ENCODE measurements around the gene AP1S3. TPM values are rescaled to one million over a fixed set of nuclear protein-coding genes. Genes with fewer than 3 reads are reported as not detected.

The AP1S3 gene
- total and polyA plus RNA-seq, 7 donors, result 0.05 to 0.69 (median 0.10) TPM; not detected in 2

- no peaks in the 10 kb centered on the region for H3K9me3 ChIP-seq
- H3K4me3 ChIP-seq, result no peak overlapping the region
- H3K4me1 ChIP-seq, result no peaks in the 10 kb centered on the region
- no peak for DNase-seq
- ATAC-seq, result no peak
- no peaks in the 10 kb centered on the region for H3K27me3 ChIP-seq (ENCODE audit: insufficient read depth in 3 of 3, low read length in 2 of 3)
- intact Hi-C loops (cut with DNase I), result no loop called here
- no peaks in the 10 kb centered on the region for H3K36me3 ChIP-seq (ENCODE audit: insufficient read depth in 1 of 2, low read depth in 1 of 2)
- H3K27ac ChIP-seq, result no peak overlapping the region
- WGBS, 3 donors, result 38 to 58% (median 48%) methylated on average over 2 of the region's 2 CpGs
- TF ChIP-seq CTCF (IDR thresholded peaks at IDR 0.05), result no peak
Measured at GRCh38 chr2:223747392-223748042, 89.9 kb downstream of the AP1S3 start.

- Histone ChIP-seq H3K4me1 (no peaks in the 10 kb centered on the region), H3K4me3 (no peak overlapping the region), H3K9me3 (no peaks in the 10 kb centered on the region), H3K27me3 (ENCODE audit: insufficient read depth in 3 of 3, low read length in 2 of 3) (no peaks in the 10 kb centered on the region), H3K27ac (no peak overlapping the region), H3K36me3 (ENCODE audit: insufficient read depth in 1 of 2, low read depth in 1 of 2) (no peaks in the 10 kb centered on the region)
- TF ChIP-seq CTCF (IDR thresholded peaks at IDR 0.05), result no peak
- WGBS, 3 donors, result 82 to 95% (median 86%) methylated on average over 2 of the region's 2 CpGs
- intact Hi-C loops (cut with DNase I), result no loop called here
- no peak for DNase-seq
- no peak for ATAC-seq
Measured at GRCh38 chr2:223746611-223747010, 90.8 kb downstream of the AP1S3 start.

GRCh38 chr2:223744580-223744979 is 92.8 kb downstream of the AP1S3 start:
- WGBS, 3 donors, result 68 to 75% (median 69%) methylated on average over 3 of the region's 3 CpGs
- ATAC-seq, result no peak
- no peak for TF ChIP-seq CTCF (IDR thresholded peaks at IDR 0.05)

GRCh38 chr2:223740679-223741078 is 96.7 kb downstream of the AP1S3 start:
- H3K27ac ChIP-seq, result no peak overlapping the region
- no peaks in the 10 kb centered on the region for H3K4me1 ChIP-seq
- H3K27me3 ChIP-seq (ENCODE audit: insufficient read depth in 3 of 3, low read length in 2 of 3), result no peaks in the 10 kb centered on the region
- no peak for TF ChIP-seq CTCF (IDR thresholded peaks at IDR 0.05)
- DNase-seq, result no peak
- no peaks in the 10 kb centered on the region for H3K9me3 ChIP-seq
- H3K4me3 ChIP-seq, result no peak overlapping the region
- no peaks in the 10 kb centered on the region for H3K36me3 ChIP-seq (ENCODE audit: insufficient read depth in 1 of 2, low read depth in 1 of 2)
- intact Hi-C loops (cut with DNase I), result no loop called here
- ATAC-seq, result no peak
- WGBS, 3 donors, result 74 to 77% (median 76%) methylated on average over 5 of the region's 5 CpGs

More at GRCh38 chr2:223744580-223744979, 92.8 kb downstream of the AP1S3 start:
- Histone ChIP-seq H3K27me3 (ENCODE audit: insufficient read depth in 3 of 3, low read length in 2 of 3) (no peaks in the 10 kb centered on the region), H3K4me3 (no peak overlapping the region), H3K4me1 (no peaks in the 10 kb centered on the region), H3K27ac (no peak overlapping the region), H3K9me3 (no peaks in the 10 kb centered on the region), H3K36me3 (ENCODE audit: insufficient read depth in 1 of 2, low read depth in 1 of 2) (no peaks in the 10 kb centered on the region)
- DNase-seq, result no peak
- intact Hi-C loops (cut with DNase I), result no loop called here

GRCh38 chr2:223737207-223737606 is 100.2 kb downstream of the AP1S3 start:
- H3K27ac ChIP-seq, result no peak overlapping the region
- 79 to 87% (median 84%) methylated on average over 6 of the region's 6 CpGs for WGBS, 3 donors
- ATAC-seq, result no peak
- no peaks in the 10 kb centered on the region for H3K36me3 ChIP-seq (ENCODE audit: insufficient read depth in 1 of 2, low read depth in 1 of 2)
- H3K4me1 ChIP-seq, result no peaks in the 10 kb centered on the region
- DNase-seq, result no peak
- H3K4me3 ChIP-seq, result no peak overlapping the region
- no peak for TF ChIP-seq CTCF (IDR thresholded peaks at IDR 0.05)
- no peaks in the 10 kb centered on the region for H3K9me3 ChIP-seq
- H3K27me3 ChIP-seq (ENCODE audit: insufficient read depth in 3 of 3, low read length in 2 of 3), result no peaks in the 10 kb centered on the region
- intact Hi-C loops (cut with DNase I), result no loop called here

All from psoas muscle (tissue), 8 donors.